Smooth muscle cell (in vitro differentiated cells): ENCODE data around the gene NPR3. TPM values are rescaled to one million over a fixed set of nuclear protein-coding genes. Genes with fewer than 3 reads are reported as not detected.

ENCODE experiments used
- DNase-seq: peaks from one replicate; lab custom pipeline; 2025; ENCODE audit not compliant: unreplicated experiment; lab: John Stamatoyannopoulos, UW
- H2AFZ ChIP-seq: fragments of 200-600 bp; sonication (generic); 2 replicates; pipeline ENCODE4 v1.6.0; 2016; ENCODE audit warnings: antibody characterized with exemption, low read depth, mild to moderate bottlenecking
- H3F3A ChIP-seq: fragments of 200-600 bp; sonication (generic); 2 replicates; pipeline ENCODE4 v1.6.0; 2017; ENCODE audit warnings: antibody characterized with exemption, low read depth
- H3K27ac ChIP-seq: fragments of 200-600 bp; sonication (generic); 2 replicates; pipeline ENCODE4 v1.5.1; 2016; ENCODE audit warnings: low read depth, mild to moderate bottlenecking
- H3K27me3 ChIP-seq: fragments of 200-600 bp; sonication (generic); 2 replicates; pipeline ENCODE4 v1.6.1; 2016; ENCODE audit warnings: low read depth, mild to moderate bottlenecking
- H3K36me3 ChIP-seq: fragments of 200-600 bp; sonication (generic); 2 replicates; pipeline ENCODE4 v1.5.1; 2016; ENCODE audit warnings: low read depth
- H3K4me1 ChIP-seq: fragments of 200-600 bp; sonication (generic); 2 replicates; pipeline ENCODE4 v1.5.1; 2016; ENCODE audit warnings: low read depth
- H3K4me2 ChIP-seq: fragments of 200-600 bp; sonication (generic); 2 replicates; pipeline ENCODE4 v1.6.0; 2016; ENCODE audit warnings: mild to moderate bottlenecking
- H3K4me3 ChIP-seq: fragments of 200-600 bp; sonication (generic); 2 replicates; pipeline ENCODE4 v1.5.1; 2016; ENCODE audit warnings: mild to moderate bottlenecking
- H3K79me2 ChIP-seq: fragments of 200-600 bp; sonication (generic); 2 replicates; pipeline ENCODE4 v1.6.0; 2016; ENCODE audit warnings: low read depth, mild to moderate bottlenecking
- H3K9ac ChIP-seq: fragments of 200-600 bp; sonication (generic); 2 replicates; pipeline ENCODE4 v1.6.0; 2016; ENCODE audit warnings: low read depth
- H3K9me3 ChIP-seq: fragments of 200-600 bp; sonication (generic); replicated peaks from 2 replicates; pipeline ENCODE4 v1.5.1; 2016; ENCODE audit warnings: low read depth
- H4K20me1 ChIP-seq: fragments of 200-600 bp; sonication (generic); 2 replicates; pipeline ENCODE4 v1.6.0; 2016; ENCODE audit warnings: low read depth
- WGBS: methylation state at CpG from one replicate; pipeline ENCODE4 v1.1.7; 2016; ENCODE audit warnings: low lambda C conversion rate; 5-methylcytosine and 5-hydroxymethylcytosine counted together
- polyA plus RNA-seq: library from polyadenylated mRNA; unstranded; fragments of >200 nt; fragmentation: Nextera tagmentation; extraction: Ambion mirVana; gene quantifications from 2 replicates; pipeline ENCODE4 v1.2.1, GENCODE V29; 2016
- total RNA-seq: library from RNA; depleted of rRNA; stranded (reverse); fragments of >200 nt; gene quantifications from 2 replicates; pipeline ENCODE4 v1.2.3, GENCODE V29; 2014
- TF ChIP-seq, protein P1 (sequence below): fragments of 200-600 bp; sonication (generic); IDR thresholded peaks from 2 replicates; pipeline ENCODE4 v1.5.1; 2017; ENCODE audit warnings: borderline replicate concordance, mild to moderate bottlenecking, antibody characterized with exemption; ENCODE audit not compliant: insufficient read depth, poor library complexity, severe bottlenecking

NPR3 gene
- total and polyA plus RNA-seq, 2 experiments from 2014 or later: 2.5 to 5.4 TPM

GRCh38 chr5:32779754-32780415, 68.8 kb downstream of the NPR3 start:
- Histone ChIP-seq H3K4me1 (no peaks in the 10 kb centered on the region), H2AFZ (no peak overlapping the region), H3K36me3 (no peaks in the 10 kb centered on the region), H3K9ac (no peak overlapping the region), H3F3A (no peaks in the 10 kb centered on the region), H3K9me3 (no peaks in the 10 kb centered on the region), H3K4me2 (no peak overlapping the region), H3K27me3 (no peaks in the 10 kb centered on the region), H4K20me1 (no peaks in the 10 kb centered on the region), H3K79me2 (no peaks in the 10 kb centered on the region), H3K27ac (no peak overlapping the region), H3K4me3 (no peak overlapping the region)
- DNase-seq: no peak
- TF ChIP-seq, protein P1, sequence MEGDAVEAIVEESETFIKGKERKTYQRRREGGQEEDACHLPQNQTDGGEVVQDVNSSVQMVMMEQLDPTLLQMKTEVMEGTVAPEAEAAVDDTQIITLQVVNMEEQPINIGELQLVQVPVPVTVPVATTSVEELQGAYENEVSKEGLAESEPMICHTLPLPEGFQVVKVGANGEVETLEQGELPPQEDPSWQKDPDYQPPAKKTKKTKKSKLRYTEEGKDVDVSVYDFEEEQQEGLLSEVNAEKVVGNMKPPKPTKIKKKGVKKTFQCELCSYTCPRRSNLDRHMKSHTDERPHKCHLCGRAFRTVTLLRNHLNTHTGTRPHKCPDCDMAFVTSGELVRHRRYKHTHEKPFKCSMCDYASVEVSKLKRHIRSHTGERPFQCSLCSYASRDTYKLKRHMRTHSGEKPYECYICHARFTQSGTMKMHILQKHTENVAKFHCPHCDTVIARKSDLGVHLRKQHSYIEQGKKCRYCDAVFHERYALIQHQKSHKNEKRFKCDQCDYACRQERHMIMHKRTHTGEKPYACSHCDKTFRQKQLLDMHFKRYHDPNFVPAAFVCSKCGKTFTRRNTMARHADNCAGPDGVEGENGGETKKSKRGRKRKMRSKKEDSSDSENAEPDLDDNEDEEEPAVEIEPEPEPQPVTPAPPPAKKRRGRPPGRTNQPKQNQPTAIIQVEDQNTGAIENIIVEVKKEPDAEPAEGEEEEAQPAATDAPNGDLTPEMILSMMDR: no peak
- 65% methylated on average over 5 of the region's 5 CpGs for WGBS

GRCh38 chr5:32780508-32780919, 69.4 kb downstream of the NPR3 start:
- Histone ChIP-seq H3K27ac (no peak overlapping the region), H3K9ac (no peak overlapping the region), H3K79me2 (no peaks in the 10 kb centered on the region), H3K4me2 (no peak overlapping the region), H4K20me1 (no peaks in the 10 kb centered on the region), H3F3A (no peaks in the 10 kb centered on the region), H3K27me3 (no peaks in the 10 kb centered on the region), H2AFZ (no peak overlapping the region), H3K9me3 (no peaks in the 10 kb centered on the region), H3K4me1 (no peaks in the 10 kb centered on the region), H3K4me3 (no peak overlapping the region), H3K36me3 (no peaks in the 10 kb centered on the region)
- 86% methylated on average over 10 of the region's 10 CpGs for WGBS
- no peak for DNase-seq
- TF ChIP-seq, protein P1: no peak

DNA sequence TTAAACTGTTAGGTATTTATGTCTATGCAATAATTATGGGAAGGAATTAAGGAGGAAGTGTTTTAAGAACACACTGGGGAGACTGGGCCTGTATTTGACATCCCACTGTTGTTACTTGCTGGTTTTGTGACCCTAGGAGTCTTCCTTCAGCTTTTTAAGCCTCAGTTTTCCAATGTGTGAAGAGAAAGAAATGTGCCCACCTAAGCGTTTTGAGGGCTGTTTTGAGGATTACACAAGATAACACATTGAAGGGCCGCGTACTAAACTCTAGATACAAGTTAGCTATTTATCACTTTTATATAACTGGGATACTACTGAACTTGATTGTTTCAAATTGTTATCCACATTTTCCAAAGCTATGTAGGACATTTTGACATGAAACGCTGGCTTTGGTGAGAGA, 72.5 kb downstream of the NPR3 start:
- WGBS: 93% methylated on average over 4 of the region's 4 CpGs
- Histone ChIP-seq H3K27me3 (peaks cover 7% of the 10 kb centered on the region), H3F3A (no peaks in the 10 kb centered on the region), H3K4me2 (no peak overlapping the region), H3K4me3 (no peak overlapping the region), H2AFZ (no peak overlapping the region), H4K20me1 (no peaks in the 10 kb centered on the region), H3K9me3 (no peaks in the 10 kb centered on the region), H3K9ac (no peak overlapping the region), H3K27ac (no peak overlapping the region), H3K36me3 (no peaks in the 10 kb centered on the region), H3K4me1 (no peaks in the 10 kb centered on the region), H3K79me2 (no peaks in the 10 kb centered on the region)
- TF ChIP-seq, protein P1: no peak
- no peak for DNase-seq
